Panc1 (cell line): ENCODE data around the gene TTLL11.

Experiments used
- REST ChIP-seq, 2 experiments: IDR thresholded peaks; 2 replicates each; pipeline ENCODE4 v1.6.1; 2011 to 2012; ENCODE audit warnings: low read depth in 2 of 2, control low read depth in 1 of 2, low read length in 1 of 2, mild to moderate bottlenecking in 1 of 2, moderate library complexity in 1 of 2; ENCODE audit not compliant: insufficient read depth in 1 of 2
- TF ChIP-seq, protein P1 (sequence below): fragments of 450-650 bp; IDR thresholded peaks from 2 replicates; pipeline ENCODE4 v1.5.1; 2017; ENCODE audit warnings: mild to moderate bottlenecking

DNA sequence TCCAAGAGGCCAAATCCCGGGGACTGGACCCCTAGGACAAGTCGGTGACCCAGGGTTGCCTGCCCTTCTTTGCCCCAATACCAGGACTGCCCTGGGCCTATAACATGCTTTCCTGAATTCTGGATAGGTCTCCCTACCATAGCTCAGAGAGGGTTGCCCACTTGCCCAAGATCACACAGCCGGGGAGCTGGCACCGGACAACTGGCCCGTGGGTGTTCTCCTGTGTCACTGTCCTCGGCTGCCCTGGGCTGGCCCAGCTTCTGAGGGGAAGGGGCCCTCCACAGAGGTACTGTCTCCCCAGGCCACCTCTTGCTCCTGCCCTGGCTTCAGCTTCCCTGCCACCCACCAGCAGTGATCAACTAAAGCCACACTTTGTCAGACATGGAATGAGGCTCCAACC lies 28.8 kb upstream of the TTLL11 start:
- TF ChIP-seq, protein P1, sequence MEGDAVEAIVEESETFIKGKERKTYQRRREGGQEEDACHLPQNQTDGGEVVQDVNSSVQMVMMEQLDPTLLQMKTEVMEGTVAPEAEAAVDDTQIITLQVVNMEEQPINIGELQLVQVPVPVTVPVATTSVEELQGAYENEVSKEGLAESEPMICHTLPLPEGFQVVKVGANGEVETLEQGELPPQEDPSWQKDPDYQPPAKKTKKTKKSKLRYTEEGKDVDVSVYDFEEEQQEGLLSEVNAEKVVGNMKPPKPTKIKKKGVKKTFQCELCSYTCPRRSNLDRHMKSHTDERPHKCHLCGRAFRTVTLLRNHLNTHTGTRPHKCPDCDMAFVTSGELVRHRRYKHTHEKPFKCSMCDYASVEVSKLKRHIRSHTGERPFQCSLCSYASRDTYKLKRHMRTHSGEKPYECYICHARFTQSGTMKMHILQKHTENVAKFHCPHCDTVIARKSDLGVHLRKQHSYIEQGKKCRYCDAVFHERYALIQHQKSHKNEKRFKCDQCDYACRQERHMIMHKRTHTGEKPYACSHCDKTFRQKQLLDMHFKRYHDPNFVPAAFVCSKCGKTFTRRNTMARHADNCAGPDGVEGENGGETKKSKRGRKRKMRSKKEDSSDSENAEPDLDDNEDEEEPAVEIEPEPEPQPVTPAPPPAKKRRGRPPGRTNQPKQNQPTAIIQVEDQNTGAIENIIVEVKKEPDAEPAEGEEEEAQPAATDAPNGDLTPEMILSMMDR = no peak
- no peak for TF ChIP-seq REST (IDR thresholded peaks at IDR 0.05; ENCODE audit: insufficient read depth in 1 of 2, low read depth in 2 of 2, low read length in 1 of 2)
